GM19328 (cell line): Measurements from ENCODE around the gene EXOC1.
"Not testable (repeated sequence)": the region's sequence is repeated elsewhere in the genome, so short reads cannot be mapped to it uniquely, and the experiment has no call there.

Experiments used
- ATAC-seq: cut with Tn5 transposase; IDR thresholded peaks from one replicate; pipeline ENCODE4 v1.9.1; 2021; ENCODE audit warnings: mild to moderate bottlenecking, moderate library complexity; ENCODE audit not compliant: unreplicated experiment

EXOC1 gene

DNA sequence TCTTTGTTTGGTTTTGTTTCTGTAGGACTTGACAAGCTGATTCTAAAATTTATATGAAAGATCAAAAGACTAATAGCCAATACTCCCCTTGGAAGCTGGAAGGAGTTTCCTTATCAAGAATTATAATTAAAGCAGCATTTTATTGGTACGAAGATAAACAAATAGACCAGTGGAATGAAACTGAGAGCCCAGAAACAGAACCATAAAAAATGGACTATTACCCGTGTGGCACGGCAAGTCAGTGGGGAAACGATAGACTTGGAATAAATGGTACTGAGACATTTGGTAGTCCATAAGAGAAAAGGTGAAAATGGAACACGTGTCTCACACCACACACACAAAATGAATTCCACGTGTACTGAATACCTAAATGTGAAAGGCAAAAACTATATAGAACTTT is 52.9 kb downstream of the EXOC1 start:
- ATAC-seq: no peak

GRCh38 chr4:55906989-55907388 is 53.5 kb downstream of the EXOC1 start:
- ATAC-seq: no peak

- no peak for ATAC-seq
These were observed 54.0 kb downstream of the EXOC1 start for GRCh38 chr4:55907469-55907868.

DNA sequence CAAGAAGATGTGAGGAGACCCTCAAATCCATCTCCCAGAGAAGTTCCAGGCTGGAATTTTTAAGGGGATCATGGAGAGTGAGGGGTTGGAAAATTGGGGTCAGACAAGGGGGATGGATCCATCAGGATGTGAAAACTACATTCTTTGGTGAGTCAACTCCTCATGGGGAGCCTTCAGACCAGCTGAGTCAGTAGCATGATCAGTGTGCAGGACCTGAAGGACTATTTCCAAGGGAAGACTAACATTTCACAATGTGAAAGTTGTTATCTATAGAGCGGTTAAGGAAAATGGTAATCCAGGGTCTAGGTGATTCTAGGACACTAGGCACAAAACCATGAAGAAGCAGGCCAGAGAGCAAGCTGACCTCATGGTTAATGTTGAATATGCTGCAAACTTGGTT is 56.7 kb downstream of the EXOC1 start:
- no peak for ATAC-seq

DNA sequence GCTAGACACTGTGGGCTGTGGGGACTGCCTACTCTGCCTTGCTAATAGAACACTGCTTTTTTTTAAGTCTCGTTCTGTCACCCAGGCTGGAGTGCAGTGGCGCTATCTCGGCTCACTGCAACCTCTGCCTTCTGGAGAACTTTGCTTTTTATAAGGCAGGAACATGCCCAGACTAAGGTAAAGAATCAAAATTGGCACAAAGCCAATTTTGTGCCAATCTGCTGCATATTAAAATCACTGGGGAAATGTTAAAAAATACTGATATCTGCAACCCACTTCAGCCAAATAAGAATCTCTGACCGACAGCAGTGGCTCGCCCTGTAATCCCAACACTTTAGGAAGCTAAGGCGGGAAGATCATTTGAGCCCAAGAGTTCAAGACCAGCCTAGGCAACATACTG is 58.8 kb downstream of the EXOC1 start:
- no peak for ATAC-seq

DNA sequence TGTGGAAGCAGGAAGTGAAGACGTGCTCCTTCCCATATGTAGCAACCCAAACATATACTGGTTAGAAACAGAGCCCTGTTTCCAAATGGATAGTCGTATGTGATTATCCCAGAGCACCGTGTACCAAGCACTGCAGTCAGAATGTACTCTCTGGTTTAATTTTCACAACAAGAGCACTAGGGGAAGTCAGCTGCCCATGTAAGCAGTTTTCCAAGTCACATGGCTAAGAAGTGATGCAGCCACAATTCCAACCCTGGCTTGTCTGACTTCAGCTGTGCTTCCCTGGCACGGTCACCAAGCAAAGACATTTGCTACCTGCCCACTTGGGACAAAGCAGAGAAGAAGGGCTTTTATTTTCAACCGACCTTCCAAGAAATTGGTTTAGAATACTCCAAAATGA is 67.1 kb downstream of the EXOC1 start:
- ATAC-seq: no peak

DNA sequence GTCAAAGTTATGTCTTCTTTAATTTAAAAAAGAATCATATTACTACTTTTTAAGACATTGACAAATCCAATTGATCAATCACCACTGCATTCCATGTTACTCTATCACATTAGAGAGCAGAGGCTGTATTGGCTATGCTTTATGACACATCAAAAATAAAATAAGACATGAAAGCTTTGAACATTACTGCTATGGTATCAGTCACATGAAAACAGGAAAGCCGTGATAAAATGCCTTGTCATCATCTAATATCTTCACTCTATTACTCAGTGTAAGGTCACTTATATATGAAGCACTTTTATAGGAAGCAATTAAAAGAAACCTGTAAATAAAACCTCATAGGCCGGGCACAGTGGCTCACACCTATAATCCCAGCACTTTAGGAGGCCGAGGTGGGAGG is 67.6 kb downstream of the EXOC1 start:
- no peak for ATAC-seq

GRCh38 chr4:55925241-55925640 is 71.8 kb downstream of the EXOC1 start:
- ATAC-seq: no peak

DNA sequence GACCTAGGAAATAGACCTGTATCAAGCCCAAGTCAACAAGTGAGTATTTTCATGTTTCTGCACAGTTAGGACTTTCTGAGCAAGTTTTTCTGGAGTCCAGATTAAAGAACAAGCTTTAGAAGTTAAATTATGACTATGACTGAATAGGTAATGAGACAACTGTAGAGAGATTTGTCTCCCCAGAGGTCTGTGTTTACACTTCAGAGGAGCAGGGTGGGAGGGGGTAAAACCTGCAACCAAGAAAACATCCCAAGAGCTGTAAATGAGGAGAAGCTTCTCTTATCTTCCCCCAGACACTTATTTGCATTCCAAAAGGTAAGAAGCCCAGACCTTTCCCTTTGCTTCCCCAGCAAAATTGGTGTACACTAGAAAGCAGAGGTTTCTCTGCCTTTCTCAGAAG is 73.2 kb downstream of the EXOC1 start:
- no peak for ATAC-seq

- no peak for ATAC-seq
These were observed 74.5 kb downstream of the EXOC1 start for GRCh38 chr4:55927803-55928437.

- ATAC-seq: no peak
These were observed 75.4 kb downstream of the EXOC1 start for GRCh38 chr4:55928846-55929245.

DNA sequence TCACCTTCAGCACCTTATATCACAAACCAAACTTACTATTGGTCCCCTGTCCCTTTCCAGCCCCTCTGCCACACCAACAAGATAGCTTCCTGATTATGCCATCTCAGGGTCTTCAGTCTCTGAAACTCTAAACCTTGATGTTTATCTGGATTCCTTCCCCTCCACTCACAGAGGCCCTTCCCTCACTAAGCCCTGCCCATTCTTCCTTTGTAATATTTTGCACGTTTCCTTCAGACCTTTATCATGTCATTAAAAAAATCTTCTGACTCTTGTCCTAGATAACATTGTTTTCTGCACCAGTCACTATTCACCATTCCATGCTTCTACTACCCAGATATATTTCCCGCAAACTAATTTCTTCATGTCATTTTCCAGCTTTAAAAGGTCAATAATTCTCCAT is 77.6 kb downstream of the EXOC1 start:
- ATAC-seq: no peak

GRCh38 chr4:55931833-55932232 is 78.4 kb downstream of the EXOC1 start:
- ATAC-seq: no peak

DNA sequence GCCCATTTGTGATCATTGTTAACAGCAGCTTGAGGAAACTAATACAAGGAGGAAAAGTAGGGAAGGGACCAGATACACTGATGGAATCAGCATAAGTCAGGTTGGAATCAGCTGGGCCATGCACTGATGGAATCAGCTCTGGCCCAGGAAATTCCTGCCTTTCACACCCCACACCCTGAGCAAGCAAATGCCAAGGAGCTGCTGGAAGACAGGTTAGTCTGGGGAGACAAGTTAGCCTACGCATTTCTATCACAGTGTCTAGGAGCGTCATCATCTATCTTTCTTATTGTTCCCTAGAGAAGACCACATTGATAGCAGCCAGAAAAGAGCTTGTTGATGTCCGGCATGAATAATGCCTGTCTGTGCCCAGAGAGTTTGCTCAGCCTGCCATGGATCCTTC is 79.1 kb downstream of the EXOC1 start:
- ATAC-seq: no peak

- no peak for ATAC-seq
These were observed 80.2 kb downstream of the EXOC1 start for GRCh38 chr4:55933611-55934010.

GRCh38 chr4:55935907-55936306 is 82.5 kb downstream of the EXOC1 start:
- not testable (repeated sequence) for ATAC-seq

GRCh38 chr4:55938481-55938880 is 85.0 kb downstream of the EXOC1 start:
- ATAC-seq: no peak

DNA sequence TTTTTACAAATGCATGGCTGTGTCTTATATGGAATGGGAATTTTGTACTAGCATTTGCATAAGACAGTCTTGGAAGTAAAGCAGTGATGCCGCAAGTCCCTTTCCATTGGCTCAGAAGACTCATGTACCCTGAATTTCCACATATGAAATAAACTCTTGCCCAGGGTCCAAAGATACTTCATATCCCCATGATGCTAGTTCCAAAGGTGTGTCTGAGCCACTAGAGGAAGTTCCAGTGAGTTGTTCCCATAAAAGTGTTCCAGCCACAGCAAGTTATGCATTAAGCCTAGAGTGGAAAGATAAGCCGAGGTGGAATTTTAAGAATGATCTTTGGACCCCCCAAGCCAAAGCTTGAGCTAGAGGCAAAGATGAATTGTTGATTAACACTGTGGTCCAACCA is 86.0 kb downstream of the EXOC1 start:
- no peak for ATAC-seq

GRCh38 chr4:55941881-55942396 is 88.5 kb downstream of the EXOC1 start:
- no peak for ATAC-seq

- peak; percentile 37 for ATAC-seq
These were observed 93.9 kb downstream of the EXOC1 start for GRCh38 chr4:55947254-55947882.

GRCh38 chr4:55947912-55948725 is 94.7 kb downstream of the EXOC1 start:
- ATAC-seq: no peak
